ENCODE results near the gene MRTFA.

The MRTFA gene

GRCh38 chr22:40376149-40376548, 260.4 kb downstream of the MRTFA start:
- no peak for DNase-seq

GRCh38 chr22:40374567-40374966, 262.0 kb downstream of the MRTFA start:
- DNase-seq, result no peak

GRCh38 chr22:40368836-40369235, 267.7 kb downstream of the MRTFA start:
- no peak for DNase-seq

- DNase-seq, result no peak
These were observed 268.5 kb downstream of the MRTFA start for GRCh38 chr22:40368016-40368415.

GRCh38 chr22:40367342-40367741, 269.2 kb downstream of the MRTFA start:
- DNase-seq, result no peak

GRCh38 chr22:40366068-40366467, 270.5 kb downstream of the MRTFA start:
- DNase-seq, result no peak

- DNase-seq, result no peak
These were observed 272.1 kb downstream of the MRTFA start for GRCh38 chr22:40364431-40364830.

GRCh38 chr22:40363059-40363458, 273.5 kb downstream of the MRTFA start:
- DNase-seq, result no peak

- no peak for DNase-seq
These were observed 275.4 kb downstream of the MRTFA start for GRCh38 chr22:40361100-40361499.

Measured in activated CD8-positive, alpha-beta memory T cell treated with anti-CD3 and anti-CD28 coated beads, Interleukin-2, amount 50 U/mL, for 4 hours (primary cell).